NCI-H345 treated with DMSO at 0.1 percent for 48 hours (cell line): ENCODE measurements around the gene ANKRD30BL.
"Not testable (repeated sequence)": the region's sequence is repeated elsewhere in the genome, so short reads cannot be mapped to it uniquely, and the experiment has no call there.

Experiments used
- DNase-seq: peaks from one replicate; lab custom pipeline; 2025; ENCODE audit not compliant: unreplicated experiment; lab: John Stamatoyannopoulos, UW

The ANKRD30BL gene

DNA sequence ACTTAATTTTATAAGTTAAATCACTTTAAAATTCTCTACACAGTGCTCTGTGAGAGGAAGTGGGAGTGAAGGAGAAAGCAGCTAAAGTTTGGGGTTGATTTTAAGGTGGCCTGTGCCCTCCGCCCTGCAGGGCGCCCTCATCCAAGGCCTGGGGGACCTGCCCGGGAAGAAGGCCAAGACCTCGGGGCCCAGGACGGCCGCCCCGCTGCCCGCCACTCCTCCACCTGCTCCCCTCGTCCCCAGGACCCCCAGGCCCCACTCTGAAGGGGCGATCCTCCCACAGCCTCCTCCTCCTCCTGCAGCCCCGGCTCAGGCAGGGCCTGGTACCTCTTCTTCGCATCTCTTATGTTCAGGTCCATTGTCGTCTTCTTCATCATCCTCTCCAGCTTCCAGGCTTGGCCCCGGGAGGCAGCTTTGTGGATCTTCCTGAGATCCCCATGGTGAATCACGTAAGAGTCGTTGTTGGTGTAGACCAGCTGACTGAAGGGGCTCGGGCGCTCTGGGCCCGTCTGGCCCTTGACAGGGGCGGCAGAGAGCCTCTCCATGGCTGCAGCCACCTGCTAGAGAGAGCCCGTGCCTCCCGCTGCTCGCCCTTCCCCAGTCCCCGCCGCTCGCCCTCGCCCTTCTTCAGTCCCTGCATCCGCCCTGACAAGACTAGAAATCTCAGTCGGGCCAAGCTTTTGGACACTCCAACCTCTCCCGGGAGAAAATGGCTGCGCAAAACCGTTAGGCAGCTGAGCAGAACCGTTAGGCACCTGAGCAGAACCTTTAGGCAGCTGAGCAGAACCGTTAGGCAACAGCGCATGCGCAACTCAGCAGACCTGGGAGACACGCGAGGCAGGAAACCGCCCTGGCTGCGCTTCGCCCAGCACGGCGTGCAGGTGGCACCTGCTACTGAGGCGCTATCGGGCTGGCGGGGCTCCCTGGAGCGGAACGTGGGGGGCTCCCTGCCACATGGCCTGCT, at the start of gene ANKRD30BL:
Gene ANKRD30BL (minus strand): TSS at position 792 of the 964 bp plus-strand sequence. CDS start 247 bp downstream, at position 545.
- DNase-seq = not testable (repeated sequence)

- not testable (repeated sequence) for DNase-seq
Measured at GRCh38 chr2:132202866-132203265, 41.1 kb upstream of the ANKRD30BL start.

DNA sequence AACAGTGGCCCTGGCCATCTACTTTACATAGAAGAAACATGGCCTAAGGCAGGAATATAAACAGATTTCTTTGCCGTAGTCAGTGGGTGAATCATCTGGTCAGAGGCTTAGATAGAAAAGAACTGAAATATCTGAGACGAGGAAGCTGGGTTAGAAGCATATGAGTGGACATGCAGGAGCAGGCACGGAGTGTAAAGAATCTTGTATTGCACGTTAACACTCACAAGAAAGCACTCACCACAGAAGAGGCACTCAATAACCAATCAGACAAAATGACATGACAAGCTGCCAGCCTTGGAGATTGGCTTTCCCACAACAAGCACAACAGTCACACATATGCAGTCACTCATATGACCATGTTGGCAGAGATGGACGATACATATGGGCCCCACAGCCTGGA, 31.1 kb upstream of the ANKRD30BL start:
- not testable (repeated sequence) for DNase-seq

- DNase-seq = not testable (repeated sequence)
Measured at GRCh38 chr2:132167100-132167499, 5.3 kb upstream of the ANKRD30BL start.

- DNase-seq = not testable (repeated sequence)
Measured at GRCh38 chr2:132162125-132162660, 441 bp upstream of the ANKRD30BL start.

DNA sequence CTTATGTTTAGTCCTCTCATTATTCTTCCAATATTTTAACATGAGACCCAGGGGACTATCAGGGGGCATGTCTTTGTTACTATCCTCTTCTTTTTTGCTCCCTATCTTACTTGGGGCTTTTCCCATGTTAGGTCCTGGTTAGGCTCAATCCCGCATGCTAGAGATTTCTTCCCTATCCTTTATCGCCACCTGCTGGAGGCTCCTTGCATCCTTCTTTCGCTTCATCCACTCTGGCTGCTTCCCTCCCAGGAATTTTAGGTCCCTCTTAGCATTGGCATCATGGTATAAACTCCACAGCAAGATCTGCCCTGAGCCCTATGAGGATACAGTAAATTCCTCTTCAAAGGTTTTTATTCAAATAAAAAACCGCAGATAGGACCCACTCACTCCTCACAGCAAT, 15.0 kb downstream of the ANKRD30BL start:
- DNase-seq = peak; percentile 19
